Activated CD4-positive, alpha-beta T cell treated with anti-CD3 and anti-CD28 coated beads, Interleukin-10, Interleukin-2, amounts not matched to agents 100 ng/mL and 50 ng/mL, durations not matched to agents 16 hours and 8 hours (primary cell): ENCODE data around the gene FMO5.
"Not testable (repeated sequence)": the region's sequence is repeated elsewhere in the genome, so short reads cannot be mapped to it uniquely, and the experiment has no call there.

Experiments used
- DNase-seq: peaks from one replicate; pipeline ENCODE4 v3.0.0-alpha.2; 2020

FMO5 gene

GRCh38 chr1:147204080-147204479 lies 21.1 kb downstream of the FMO5 start:
- no peak for DNase-seq

GRCh38 chr1:147202576-147202975 lies 22.6 kb downstream of the FMO5 start:
- no peak for DNase-seq

DNA sequence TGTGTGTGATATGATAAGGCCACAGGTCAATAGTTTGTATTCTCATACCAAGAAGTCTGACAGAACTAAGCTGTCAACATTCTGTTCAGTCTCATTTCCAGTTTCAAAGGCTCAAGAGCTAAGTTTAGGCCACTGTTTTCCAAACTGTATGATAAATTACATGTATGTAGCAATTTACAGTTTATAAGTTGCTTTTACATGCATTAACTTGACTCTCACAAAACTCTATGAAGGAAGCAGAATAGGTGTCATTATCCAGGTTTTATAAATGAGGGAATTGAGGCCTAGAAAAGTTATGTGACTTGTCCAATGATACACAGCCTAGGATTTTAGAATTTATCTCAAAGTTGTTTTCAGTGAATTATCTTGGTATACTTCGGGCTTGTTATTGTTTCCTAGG lies 23.4 kb downstream of the FMO5 start:
- no peak for DNase-seq

GRCh38 chr1:147201276-147201675 lies 23.9 kb downstream of the FMO5 start:
- no peak for DNase-seq

DNA sequence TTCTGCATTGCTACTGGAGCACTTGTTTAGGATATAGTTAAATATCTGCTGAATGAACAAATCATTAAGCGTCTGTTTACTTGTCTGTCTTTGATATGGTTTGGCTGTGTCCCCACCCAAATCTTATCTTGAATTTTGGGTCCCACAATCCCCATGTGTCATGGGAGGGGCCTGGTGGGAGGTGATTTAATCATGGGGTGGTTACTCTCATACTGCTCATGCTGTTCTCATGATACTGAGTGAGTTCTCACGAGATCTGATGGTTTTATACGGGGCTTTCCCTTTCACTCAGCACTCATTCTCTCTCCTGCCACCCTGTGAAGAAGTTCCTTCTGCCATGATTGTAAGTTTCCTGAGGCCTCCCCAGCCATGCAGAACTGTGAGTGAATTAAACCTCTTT lies 27.8 kb downstream of the FMO5 start:
- not testable (repeated sequence) for DNase-seq

DNA sequence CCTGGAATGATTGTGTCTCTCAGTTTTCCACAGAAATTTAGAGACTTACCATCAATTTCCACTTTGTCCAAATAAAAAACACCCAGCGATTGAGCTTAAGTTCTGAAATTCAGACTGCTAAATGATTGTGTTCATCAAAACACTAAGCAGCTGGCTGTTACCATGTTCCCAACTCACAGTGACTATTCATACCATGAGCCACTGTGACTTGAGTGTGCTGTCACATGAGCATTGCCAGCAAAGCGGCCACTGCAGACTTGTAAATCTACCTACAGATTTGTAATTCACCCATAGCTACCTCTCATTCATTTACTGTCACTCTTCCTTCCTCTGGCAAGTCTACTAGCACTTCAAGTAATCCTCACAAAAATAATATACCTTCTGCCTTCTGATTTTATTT lies 35.6 kb downstream of the FMO5 start:
- DNase-seq, result no peak

DNA sequence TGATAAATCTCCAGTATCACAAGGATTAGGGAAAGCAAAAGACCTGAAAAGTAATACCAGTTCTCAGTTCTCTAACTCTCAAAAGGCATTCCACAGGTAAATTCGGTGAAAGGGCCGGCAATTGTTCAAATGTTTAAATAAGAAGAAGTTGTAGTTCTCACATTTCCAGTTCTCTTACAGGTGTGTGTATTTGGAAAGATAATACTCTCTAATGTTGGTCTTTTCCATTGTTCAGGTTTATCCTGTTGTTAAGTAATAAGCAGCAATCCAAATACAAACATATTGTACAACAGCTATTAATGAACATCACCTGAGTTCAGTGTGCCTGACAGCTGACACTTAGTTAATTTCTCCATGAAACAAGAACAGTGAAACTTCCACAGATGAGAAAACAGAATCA lies 39.7 kb downstream of the FMO5 start:
- no peak for DNase-seq

DNA sequence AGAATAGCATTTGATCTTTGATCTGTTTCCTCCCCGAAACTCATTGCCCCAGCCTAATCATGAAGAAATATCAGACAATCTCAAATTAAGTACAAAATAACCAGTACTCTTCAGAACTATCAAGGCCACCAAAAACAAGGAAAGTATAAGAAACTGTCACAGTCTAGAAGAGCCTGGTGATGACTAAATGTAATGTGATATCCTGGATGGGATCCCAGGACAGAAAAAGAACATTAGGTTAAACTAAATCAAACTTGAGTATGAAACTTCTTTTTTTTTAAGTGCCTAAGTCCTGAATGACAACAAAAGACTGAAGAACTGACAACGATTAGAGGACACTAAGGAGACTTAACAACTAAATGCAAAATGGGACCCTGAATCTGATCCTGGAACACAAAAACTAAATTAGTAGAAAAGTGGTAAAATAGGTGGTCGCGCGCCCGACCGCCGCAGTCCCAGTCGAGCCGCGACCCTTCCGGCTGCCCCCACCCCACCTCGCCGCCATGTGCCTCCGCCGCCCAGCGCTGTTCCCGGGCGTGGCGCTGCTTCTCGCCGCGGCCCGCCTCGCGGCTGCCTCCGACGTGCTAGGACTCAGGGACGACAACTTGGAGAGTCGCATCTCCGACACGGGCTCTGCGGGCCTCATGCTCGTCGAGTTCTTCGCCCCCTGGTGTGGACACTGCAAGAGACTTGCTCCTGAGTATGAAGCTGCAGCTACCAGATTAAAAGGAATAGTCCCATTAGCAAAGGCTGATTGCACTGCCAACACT lies 47.3 kb downstream of the FMO5 start:
- no peak for DNase-seq

- DNase-seq, result peak; percentile 95
Observed at GRCh38 chr1:147172168-147173016, 52.7 kb downstream of the FMO5 start, which contains the start of gene PRKAB2. Gene PRKAB2 (minus strand): TSS chr1:147172470. CDS start chr1:147172144, 326 bp downstream.

DNA sequence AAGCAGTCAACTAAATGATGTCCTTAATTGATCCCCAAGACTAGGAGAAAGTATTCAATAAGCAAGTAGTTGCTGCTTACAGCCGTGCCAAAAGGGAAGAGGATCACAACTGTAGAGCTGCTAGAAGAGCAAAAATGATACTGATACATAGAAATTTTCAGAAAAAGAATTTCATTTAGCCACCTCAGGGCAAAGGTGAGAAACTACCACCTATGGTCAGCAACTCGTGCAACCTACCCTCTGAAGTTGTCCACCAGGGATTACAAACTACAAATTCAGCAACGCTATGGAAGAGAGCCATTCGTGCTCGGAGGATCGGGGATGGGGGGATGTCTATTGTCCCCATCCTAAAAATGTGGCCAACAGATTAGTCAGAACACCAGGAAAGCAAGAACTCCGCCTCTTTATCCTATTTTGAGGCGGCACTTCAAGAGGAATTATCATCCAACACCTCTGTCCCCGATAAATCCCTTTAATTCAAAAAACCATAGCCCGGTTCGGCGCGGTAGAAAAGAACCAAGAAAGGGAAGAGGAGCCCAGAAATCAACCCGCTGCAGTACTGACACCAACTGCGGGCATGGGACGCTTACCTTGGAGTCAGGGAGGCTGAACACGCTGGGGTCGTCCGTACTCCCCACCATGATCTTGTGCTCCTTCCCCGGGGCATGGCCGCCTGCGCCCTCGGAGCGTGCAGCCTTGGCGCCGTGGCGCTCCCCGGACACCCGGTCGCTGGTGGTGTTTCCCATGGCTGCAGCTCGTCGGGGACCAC lies 53.6 kb downstream of the FMO5 start:
- DNase-seq, result no peak

DNA sequence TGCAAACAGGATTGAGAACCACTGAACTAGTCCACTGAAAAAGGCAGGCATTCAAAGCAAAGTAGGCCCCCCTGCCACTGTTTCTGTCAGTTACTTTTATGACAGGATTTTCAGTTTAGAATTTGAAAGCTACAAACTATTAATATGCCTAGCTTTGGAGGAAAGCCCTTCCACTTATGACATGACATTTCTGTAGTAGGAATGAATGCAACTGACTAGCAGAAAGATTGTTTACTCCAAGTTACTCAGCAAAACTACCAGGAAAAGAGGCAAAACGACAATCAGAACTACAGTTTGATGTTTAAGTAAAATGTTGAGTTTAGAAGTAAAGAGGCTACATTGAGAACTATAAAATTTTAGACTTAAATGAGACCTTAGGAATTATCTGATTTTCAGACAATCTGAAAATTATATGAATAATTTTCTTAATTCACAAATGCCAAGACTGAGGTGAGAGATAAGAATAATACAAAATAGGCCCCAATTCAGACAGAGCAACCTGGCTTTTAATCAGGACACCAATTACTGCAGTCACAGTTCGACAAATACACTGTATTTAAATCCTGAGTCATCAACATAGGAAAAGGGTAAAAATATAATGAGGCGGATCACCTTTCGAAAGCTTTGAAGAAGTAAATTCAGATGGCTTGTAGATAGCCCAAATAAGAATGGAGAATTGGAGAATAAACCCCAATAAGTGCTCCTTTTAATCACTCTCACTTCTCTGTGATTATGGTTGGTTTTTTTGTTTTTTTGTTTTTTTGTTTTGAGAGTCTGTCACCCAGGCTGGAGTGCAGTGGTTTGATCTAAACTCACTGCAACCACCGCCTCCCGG lies 55.1 kb downstream of the FMO5 start:
- DNase-seq, result no peak

DNA sequence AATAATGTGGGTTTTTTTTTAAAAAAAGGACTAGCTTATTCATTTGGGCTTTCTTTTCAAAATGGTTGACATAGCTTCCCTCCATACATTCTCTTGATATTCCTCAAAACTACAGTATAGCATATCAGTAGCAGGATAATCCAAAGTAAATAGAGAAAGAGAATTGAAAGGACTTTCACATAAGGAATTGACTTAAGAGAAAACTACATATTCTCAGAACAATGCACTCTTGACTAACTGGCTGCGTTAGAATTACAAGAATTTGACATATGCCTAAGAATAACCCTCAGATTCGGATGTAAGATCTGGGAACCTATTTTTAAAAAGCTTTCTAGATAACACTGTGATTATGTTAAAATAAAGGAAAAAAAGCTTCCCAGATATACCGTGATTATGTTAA lies 56.0 kb downstream of the FMO5 start:
- no peak for DNase-seq

- DNase-seq, result no peak
Observed at GRCh38 chr1:147168626-147169058, 56.5 kb downstream of the FMO5 start.

DNA sequence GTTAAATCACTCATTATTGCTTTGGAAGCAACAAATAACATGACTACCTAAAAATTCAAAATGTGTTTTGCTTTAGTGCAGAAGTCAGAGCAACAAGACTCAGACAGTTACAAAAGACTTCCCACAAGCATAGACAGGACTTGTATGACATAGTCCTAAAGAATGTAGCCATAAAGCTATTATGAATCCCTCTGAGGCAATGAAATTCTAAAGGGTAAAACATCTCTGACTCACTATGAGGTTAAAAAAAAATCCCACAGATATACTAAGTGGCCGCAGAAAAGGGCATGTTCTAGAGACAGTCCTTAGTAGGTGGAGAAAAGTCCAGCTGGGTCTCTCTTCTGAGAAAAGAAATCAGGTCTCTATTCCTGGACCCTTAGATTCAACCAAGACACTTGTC lies 57.8 kb downstream of the FMO5 start:
- no peak for DNase-seq

DNA sequence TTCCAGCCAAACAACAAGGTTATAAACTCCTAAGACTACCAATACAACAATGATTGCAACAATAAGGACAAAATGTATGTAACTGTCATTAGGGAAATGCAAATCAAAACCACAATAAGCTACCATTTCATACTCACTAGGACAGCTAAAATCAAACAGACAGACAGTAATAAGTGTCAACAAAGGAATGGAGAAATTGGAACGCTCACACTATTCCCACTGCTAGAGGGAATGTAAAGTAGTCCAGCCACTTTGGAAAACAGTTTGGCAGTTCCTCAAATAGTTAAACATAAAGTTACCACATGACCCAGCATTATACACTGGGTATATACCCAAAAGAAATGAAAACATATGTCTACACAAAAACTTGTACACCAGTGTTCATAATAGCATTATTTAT lies 62.1 kb downstream of the FMO5 start:
- no peak for DNase-seq

GRCh38 chr1:147162093-147162492 lies 63.0 kb downstream of the FMO5 start:
- DNase-seq, result no peak

GRCh38 chr1:147157116-147157515 lies 68.0 kb downstream of the FMO5 start:
- not testable (repeated sequence) for DNase-seq

GRCh38 chr1:147156642-147157041 lies 68.5 kb downstream of the FMO5 start:
- no peak for DNase-seq

- no peak for DNase-seq
Observed at GRCh38 chr1:147152772-147153171, 72.4 kb downstream of the FMO5 start.

DNA sequence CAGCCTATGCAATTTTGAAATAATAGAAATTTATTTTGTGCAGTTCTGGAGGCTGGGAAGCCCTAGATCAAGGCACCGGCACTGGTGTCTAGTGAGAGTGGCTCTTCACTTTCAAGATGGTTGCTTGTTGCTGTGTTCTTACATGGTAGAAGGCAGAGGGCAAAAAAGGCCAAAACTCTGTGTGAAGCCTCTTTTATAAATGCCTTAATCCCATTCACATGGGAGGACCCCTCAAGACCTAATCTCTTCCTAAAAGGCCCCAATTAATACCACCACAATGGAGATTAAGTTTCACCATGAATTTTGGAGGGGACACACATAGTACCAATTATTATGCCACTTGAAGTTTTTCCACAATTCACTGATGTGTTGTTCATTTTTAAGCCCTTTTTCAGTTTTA lies 73.9 kb downstream of the FMO5 start:
- no peak for DNase-seq

- DNase-seq, result no peak
Observed at GRCh38 chr1:147142886-147143285, 82.3 kb downstream of the FMO5 start.
